Gastrocnemius medialis (tissue), 4 donors: ENCODE results near the gene ATP7B.

ENCODE experiments used
- CTCF ChIP-seq, 5 experiments: fragments of 450-650 bp in 3 of 5; fragments of 200-600 bp in 2 of 5; sonication (generic) in 2 of 5; IDR thresholded peaks in 4 of 5; conservative IDR thresholded peaks in 1 of 5; 1 replicate in 4 of 5; 2 replicates in 1 of 5; pipeline ENCODE4 v1.5.1; 2016 to 2019; ENCODE audit warnings: antibody characterized with exemption in 5 of 5, mild to moderate bottlenecking in 3 of 5, moderate library complexity in 3 of 5
- POLR2A ChIP-seq, 2 donors: fragments of 450-650 bp; IDR thresholded peaks; one replicate each; pipeline ENCODE4 v1.6.1; 2017; ENCODE audit warnings: antibody characterized with exemption in 2 of 2, mild to moderate bottlenecking in 2 of 2, moderate library complexity in 2 of 2

GRCh38 chr13:51998723-51999509, 12.3 kb downstream of the ATP7B start:
- no peak for TF ChIP-seq POLR2A (IDR thresholded peaks at IDR 0.05)
- no peak for TF ChIP-seq CTCF (IDR thresholded peaks at IDR 0.05 in 4 of 5, conservative IDR thresholded peaks at IDR 0.05 in 1 of 5)
